Mammary epithelial cell (primary cell): ENCODE results near the gene SLC9B1.

ENCODE experiments used
- EZH2 ChIP-seq: IDR thresholded peaks from 2 replicates; pipeline ENCODE4 v1.6.1; 2012; ENCODE audit warnings: low read length, inconsistent platforms, borderline replicate concordance
- TF ChIP-seq, protein P1 (sequence below), 2 donors: IDR thresholded peaks in 1 of 2; conservative IDR thresholded peaks in 1 of 2; 2 replicates each; pipeline ENCODE4 v1.5.1; 2011 to 2012; ENCODE audit warnings: inconsistent platforms in 2 of 2, low read length in 2 of 2, mild to moderate bottlenecking in 2 of 2, control low read depth in 1 of 2, low read depth in 1 of 2; ENCODE audit not compliant: insufficient read depth in 1 of 2; ENCODE audit errors: extremely low read depth in 1 of 2

DNA sequence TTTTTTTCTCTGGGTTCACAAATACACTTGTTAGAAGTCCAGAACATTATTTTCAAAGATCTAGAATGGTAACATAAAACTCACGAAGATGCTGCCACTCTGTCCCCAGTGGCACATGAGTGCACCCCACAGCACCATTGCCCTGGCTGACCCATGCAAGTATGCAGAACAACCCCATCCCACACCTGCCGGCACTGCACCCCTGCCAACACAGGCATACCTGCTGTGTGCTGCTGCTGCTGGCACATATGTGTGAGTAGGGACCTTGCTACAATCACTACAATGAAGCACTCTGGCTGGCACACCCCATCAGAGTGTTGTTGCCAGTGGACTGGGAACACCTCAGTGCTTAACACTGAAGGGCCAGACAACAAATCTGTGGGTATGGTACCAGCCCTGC lies 83.8 kb downstream of the SLC9B1 start:
- TF ChIP-seq, protein P1, sequence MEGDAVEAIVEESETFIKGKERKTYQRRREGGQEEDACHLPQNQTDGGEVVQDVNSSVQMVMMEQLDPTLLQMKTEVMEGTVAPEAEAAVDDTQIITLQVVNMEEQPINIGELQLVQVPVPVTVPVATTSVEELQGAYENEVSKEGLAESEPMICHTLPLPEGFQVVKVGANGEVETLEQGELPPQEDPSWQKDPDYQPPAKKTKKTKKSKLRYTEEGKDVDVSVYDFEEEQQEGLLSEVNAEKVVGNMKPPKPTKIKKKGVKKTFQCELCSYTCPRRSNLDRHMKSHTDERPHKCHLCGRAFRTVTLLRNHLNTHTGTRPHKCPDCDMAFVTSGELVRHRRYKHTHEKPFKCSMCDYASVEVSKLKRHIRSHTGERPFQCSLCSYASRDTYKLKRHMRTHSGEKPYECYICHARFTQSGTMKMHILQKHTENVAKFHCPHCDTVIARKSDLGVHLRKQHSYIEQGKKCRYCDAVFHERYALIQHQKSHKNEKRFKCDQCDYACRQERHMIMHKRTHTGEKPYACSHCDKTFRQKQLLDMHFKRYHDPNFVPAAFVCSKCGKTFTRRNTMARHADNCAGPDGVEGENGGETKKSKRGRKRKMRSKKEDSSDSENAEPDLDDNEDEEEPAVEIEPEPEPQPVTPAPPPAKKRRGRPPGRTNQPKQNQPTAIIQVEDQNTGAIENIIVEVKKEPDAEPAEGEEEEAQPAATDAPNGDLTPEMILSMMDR (conservative IDR thresholded peaks at IDR 0.05 in 1 of 2, IDR thresholded peaks at IDR 0.05 in 1 of 2; ENCODE audit: extremely low read depth in 1 of 2, insufficient read depth in 1 of 2, low read depth in 1 of 2, low read length in 2 of 2), result no peak
- no peak for TF ChIP-seq EZH2
